ENCODE data around the gene CCDC187. TPM values are rescaled to one million over a fixed set of nuclear protein-coding genes. Genes with fewer than 3 reads are reported as not detected.

Gene CCDC187
- total and polyA plus RNA-seq, 2 of the 4 experiments (the other 2 are of a cell fraction), result not detected

GRCh38 chr9:136295542-136296433, 8.1 kb downstream of the CCDC187 start:
- in situ Hi-C loops (cut with MboI; ENCODE audit: low sequenced_read_pairs) (no loop called here), dilution Hi-C loops (cut with HindIII; ENCODE audit: low sequenced_read_pairs, unreplicated experiment) (no loop called here), intact Hi-C loops (cut with micrococcal nuclease) (no loop called here)
- DNase-seq (no peak), ATAC-seq (ENCODE audit: low read depth) (no peak)
- Histone ChIP-seq H3K27ac (ENCODE audit: insufficient read depth, low read length) (no peak overlapping the region), H3K9me3 (ENCODE audit: control insufficient read depth, insufficient read depth, low read length) (no peaks in the 10 kb centered on the region; the same call in 1 of the 2 replicates), H3K4ac (ENCODE audit: low read depth, low read length) (no peak overlapping the region), H3K79me1 (ENCODE audit: low read depth in 1 of 2, low read length in 2 of 2) (no peaks in the 10 kb centered on the region), H4K20me1 (ENCODE audit: insufficient read depth, low read length) (no peaks in the 10 kb centered on the region), H2BK20ac (ENCODE audit: low read depth, low read length) (no peak overlapping the region), H3K4me2 (ENCODE audit: low read depth, low read length) (no peak overlapping the region), H2AK5ac (ENCODE audit: low read depth, low read length) (no peak overlapping the region), H3K4me3 (ENCODE audit: insufficient read depth, low read depth, low read length) (no peak overlapping the region), H4K91ac (ENCODE audit: insufficient read depth, low read depth, low read length) (no peak overlapping the region), H3K36me3 (ENCODE audit: control insufficient read depth, insufficient read depth, low read length) (no peaks in the 10 kb centered on the region), H4K8ac (ENCODE audit: low read depth in 2 of 2, low read length in 2 of 2) (no peak overlapping the region), H3K27me3 (ENCODE audit: control insufficient read depth, insufficient read depth, low read length) (peaks cover 43% of the 10 kb centered on the region), H2BK15ac (ENCODE audit: low read depth, low read length) (no peak overlapping the region), H2AK9ac (replicated peaks; ENCODE audit: low read depth, low read length, poor library complexity) (no peak overlapping the region), H4K5ac (ENCODE audit: low read depth, low read length) (no peak overlapping the region), H3K14ac (replicated peaks; ENCODE audit: low read depth, low read length) (no peak overlapping the region), H3K4me1 (ENCODE audit: control insufficient read depth, insufficient read depth, low read length) (no peaks in the 10 kb centered on the region), H2BK5ac (ENCODE audit: low read depth, low read length, poor library complexity, severe bottlenecking) (no peak overlapping the region), H3K9ac (ENCODE audit: low read depth, low read length) (no peak overlapping the region), H3K23ac (ENCODE audit: low read depth, low read length) (no peak overlapping the region), H3K18ac (ENCODE audit: low read depth, low read length) (no peak overlapping the region), H3K56ac (ENCODE audit: extremely low read depth, insufficient read depth, low read length) (no peak overlapping the region; the same call in 1 of the 2 replicates), H2BK120ac (ENCODE audit: low read depth, low read length) (no peak overlapping the region), H3K9me1 (ENCODE audit: insufficient read depth, low read length) (no peaks in the 10 kb centered on the region), H2AFZ (replicated peaks; ENCODE audit: low read length, poor library complexity) (no peak overlapping the region)
- CTCF ChIA-PET, result no interaction called here
- POLR2A ChIA-PET (ENCODE audit: unreplicated experiment), result no interaction called here
- TF ChIP-seq CEBPB (IDR thresholded peaks at IDR 0.05; ENCODE audit: low read depth, low read length), result no peak
- TF ChIP-seq MAZ (IDR thresholded peaks at IDR 0.05; ENCODE audit: borderline replicate concordance, low read depth, low read length), result no peak
- TF ChIP-seq BHLHE40 (IDR thresholded peaks at IDR 0.05; ENCODE audit: low read depth, low read length), result no peak
- TF ChIP-seq RFX5 (IDR thresholded peaks at IDR 0.05; ENCODE audit: low read depth, low read length), result no peak
- TF ChIP-seq RCOR1 (IDR thresholded peaks at IDR 0.05; ENCODE audit: insufficient replicate concordance, low read length), result no peak
- no peak for TF ChIP-seq NFE2L2 (IDR thresholded peaks at IDR 0.05; ENCODE audit: low read depth, low read length)
- no peak for TF ChIP-seq RAD21 (IDR thresholded peaks at IDR 0.05; ENCODE audit: low read length)
- TF ChIP-seq SMC3 (IDR thresholded peaks at IDR 0.05; ENCODE audit: low read depth, low read length), result no peak
- no peak for TF ChIP-seq CTCF (conservative IDR thresholded peaks at IDR 0.05; ENCODE audit: low read depth, low read length)
- TF ChIP-seq USF2 (IDR thresholded peaks at IDR 0.05; ENCODE audit: low read depth, low read length), result no peak
- no peak for TF ChIP-seq MXI1 (IDR thresholded peaks at IDR 0.05; ENCODE audit: borderline replicate concordance, low read depth, low read length)
- TF ChIP-seq POLR2A (IDR thresholded peaks at IDR 0.05; ENCODE audit: low read depth, low read length), result no peak
- no peak for TF ChIP-seq ELK1 (IDR thresholded peaks at IDR 0.05; ENCODE audit: borderline replicate concordance, low read depth, low read length)
- no peak for TF ChIP-seq MAFK (IDR thresholded peaks at IDR 0.05; ENCODE audit: low read depth, low read length)
- TF ChIP-seq CHD1 (IDR thresholded peaks at IDR 0.05; ENCODE audit: low read depth, low read length), result no peak
- WGBS, 2 experiments (ENCODE audit: extremely low coverage in 2 of 2, insufficient read length in 1 of 2), result 22% methylated on average over 13 of the region's 37 CpGs; no CpG with 5 or more reads in 1 of the 2 experiments
- no TSS peak for BruUV-seq (replicated peaks)
